ENCODE results near the gene RASA3. TPM values are rescaled to one million over a fixed set of nuclear protein-coding genes. Genes with fewer than 3 reads are reported as not detected.

The RASA3 gene
- polyA plus RNA-seq, 1 donor from 2014 or later = 8.5 TPM

DNA sequence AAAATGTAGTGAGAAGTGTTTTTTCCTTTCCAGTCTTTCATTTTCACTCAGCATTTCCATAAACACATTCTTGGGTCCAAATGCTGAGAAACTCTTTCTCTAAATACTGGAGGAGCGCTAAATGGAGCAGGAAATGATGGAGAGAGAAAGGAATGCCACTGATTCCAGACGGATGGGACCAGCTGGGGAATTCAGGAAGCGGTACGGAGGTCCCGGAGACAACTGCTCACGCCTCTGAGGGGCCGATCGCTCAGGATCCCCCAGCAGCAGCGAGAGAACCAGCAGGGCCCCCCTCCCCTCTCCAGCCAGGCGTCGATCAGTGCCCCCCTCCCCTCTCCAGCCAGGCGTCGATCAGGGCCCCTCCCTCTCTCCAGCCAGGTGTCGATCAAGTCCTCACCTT lies 13.2 kb downstream of the RASA3 start:
- Histone ChIP-seq H3K79me2 (replicated peaks; ENCODE audit: insufficient read depth, low read length) (peaks cover 3% of the 10 kb centered on the region), H2AFZ (ENCODE audit: low read depth, low read length) (no peak overlapping the region), H3K36me3 (ENCODE audit: insufficient read depth, low read length) (no peaks in the 10 kb centered on the region), H3K27me3 (ENCODE audit: insufficient read depth, low read depth, low read length) (no peaks in the 10 kb centered on the region), H4K20me1 (ENCODE audit: insufficient read depth) (no peaks in the 10 kb centered on the region), H3K9ac (ENCODE audit: low read length) (no peak overlapping the region), H3F3A (ENCODE audit: insufficient read depth, low read length, poor library complexity, severe bottlenecking) (no peaks in the 10 kb centered on the region), H3K9me2 (ENCODE audit: insufficient read depth, low read length) (no peaks in the 10 kb centered on the region), H3K9me3 (ENCODE audit: low read length) (no peaks in the 10 kb centered on the region), H3K27ac (ENCODE audit: low read length) (no peak overlapping the region), H3K4me3 (ENCODE audit: low read length) (no peak overlapping the region), H3K4me2 (ENCODE audit: low read length) (no peak overlapping the region)
- TF ChIP-seq EP300 (conservative IDR thresholded peaks at IDR 0.05; ENCODE audit: poor library complexity, severe bottlenecking) (no peak), REST (IDR thresholded peaks at IDR 0.05; ENCODE audit: borderline replicate concordance) (peak; percentile 55)

- TF ChIP-seq RAD21 (conservative IDR thresholded peaks at IDR 0.05) = no peak
- TF ChIP-seq POLR2AphosphoS5 (IDR thresholded peaks at IDR 0.05) = no peak
- no peak for TF ChIP-seq TAF1 (IDR thresholded peaks at IDR 0.05; ENCODE audit: low read depth)
- no peak for TF ChIP-seq REST (IDR thresholded peaks at IDR 0.05; ENCODE audit: borderline replicate concordance)
- TF ChIP-seq MXI1 (conservative IDR thresholded peaks at IDR 0.05; ENCODE audit: poor library complexity, severe bottlenecking) = no peak
- TF ChIP-seq EZH2 (IDR thresholded peaks at IDR 0.05; ENCODE audit: borderline replicate concordance, insufficient read depth, low read length, poor library complexity, severe bottlenecking) = no peak
- no peak for TF ChIP-seq SMC3 (conservative IDR thresholded peaks at IDR 0.05; ENCODE audit: poor library complexity)
- TF ChIP-seq EP300 (conservative IDR thresholded peaks at IDR 0.05; ENCODE audit: poor library complexity, severe bottlenecking) = no peak
- TF ChIP-seq, protein P1, sequence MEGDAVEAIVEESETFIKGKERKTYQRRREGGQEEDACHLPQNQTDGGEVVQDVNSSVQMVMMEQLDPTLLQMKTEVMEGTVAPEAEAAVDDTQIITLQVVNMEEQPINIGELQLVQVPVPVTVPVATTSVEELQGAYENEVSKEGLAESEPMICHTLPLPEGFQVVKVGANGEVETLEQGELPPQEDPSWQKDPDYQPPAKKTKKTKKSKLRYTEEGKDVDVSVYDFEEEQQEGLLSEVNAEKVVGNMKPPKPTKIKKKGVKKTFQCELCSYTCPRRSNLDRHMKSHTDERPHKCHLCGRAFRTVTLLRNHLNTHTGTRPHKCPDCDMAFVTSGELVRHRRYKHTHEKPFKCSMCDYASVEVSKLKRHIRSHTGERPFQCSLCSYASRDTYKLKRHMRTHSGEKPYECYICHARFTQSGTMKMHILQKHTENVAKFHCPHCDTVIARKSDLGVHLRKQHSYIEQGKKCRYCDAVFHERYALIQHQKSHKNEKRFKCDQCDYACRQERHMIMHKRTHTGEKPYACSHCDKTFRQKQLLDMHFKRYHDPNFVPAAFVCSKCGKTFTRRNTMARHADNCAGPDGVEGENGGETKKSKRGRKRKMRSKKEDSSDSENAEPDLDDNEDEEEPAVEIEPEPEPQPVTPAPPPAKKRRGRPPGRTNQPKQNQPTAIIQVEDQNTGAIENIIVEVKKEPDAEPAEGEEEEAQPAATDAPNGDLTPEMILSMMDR (IDR thresholded peaks at IDR 0.05; ENCODE audit: poor library complexity, severe bottlenecking) = no peak
These were observed 13.8 kb downstream of the RASA3 start for GRCh38 chr13:114118511-114119123.

More at GRCh38 chr13:114118511-114119123, 13.8 kb downstream of the RASA3 start:
- H3K27me3 ChIP-seq (ENCODE audit: insufficient read depth, low read depth, low read length) = no peaks in the 10 kb centered on the region
- H3K27ac ChIP-seq (ENCODE audit: low read length) = no peak overlapping the region
- no peak overlapping the region for H2AFZ ChIP-seq (ENCODE audit: low read depth, low read length)
- H3K9me3 ChIP-seq (ENCODE audit: low read length) = no peaks in the 10 kb centered on the region
- H3F3A ChIP-seq (ENCODE audit: insufficient read depth, low read length, poor library complexity, severe bottlenecking) = no peaks in the 10 kb centered on the region
- no peak overlapping the region for H3K4me3 ChIP-seq (ENCODE audit: low read length)
- no peak overlapping the region for H3K4me2 ChIP-seq (ENCODE audit: low read length)
- no peaks in the 10 kb centered on the region for H4K20me1 ChIP-seq (ENCODE audit: insufficient read depth)
- H3K9ac ChIP-seq (ENCODE audit: low read length) = no peak overlapping the region
- H3K79me2 ChIP-seq (replicated peaks; ENCODE audit: insufficient read depth, low read length) = peaks cover 4% of the 10 kb centered on the region
- H3K9me2 ChIP-seq (ENCODE audit: insufficient read depth, low read length) = no peaks in the 10 kb centered on the region
- no peaks in the 10 kb centered on the region for H3K36me3 ChIP-seq (ENCODE audit: insufficient read depth, low read length)
